Measurements from ENCODE around the gene ABAT.

The ABAT gene

DNA sequence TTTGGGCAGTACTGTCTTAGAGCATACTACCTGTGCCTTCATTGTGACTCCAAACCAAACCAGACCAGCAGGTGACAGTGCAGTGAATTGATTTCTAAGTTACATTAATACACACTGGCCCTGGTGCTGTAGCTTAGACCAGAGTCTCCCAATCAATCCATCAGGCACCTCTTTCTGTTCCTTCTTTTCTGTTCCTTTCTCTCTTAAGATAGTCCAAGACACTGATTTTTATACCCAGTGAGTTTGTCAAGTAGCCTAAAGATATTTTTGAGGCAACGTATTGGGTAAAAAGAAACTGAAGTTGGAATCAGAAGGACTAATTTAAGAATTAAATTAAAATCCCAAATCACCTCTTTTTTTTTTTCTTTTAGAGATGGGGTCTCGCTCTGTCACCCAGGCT, 43.1 kb downstream of the ABAT start:
- no peak for TF ChIP-seq CTCF (conservative IDR thresholded peaks at IDR 0.05; ENCODE audit: low read length)
- H3K4me3 ChIP-seq (ENCODE audit: low read length), result no peak overlapping the region
- DNase-seq (ENCODE audit: low read depth), result no peak

DNA sequence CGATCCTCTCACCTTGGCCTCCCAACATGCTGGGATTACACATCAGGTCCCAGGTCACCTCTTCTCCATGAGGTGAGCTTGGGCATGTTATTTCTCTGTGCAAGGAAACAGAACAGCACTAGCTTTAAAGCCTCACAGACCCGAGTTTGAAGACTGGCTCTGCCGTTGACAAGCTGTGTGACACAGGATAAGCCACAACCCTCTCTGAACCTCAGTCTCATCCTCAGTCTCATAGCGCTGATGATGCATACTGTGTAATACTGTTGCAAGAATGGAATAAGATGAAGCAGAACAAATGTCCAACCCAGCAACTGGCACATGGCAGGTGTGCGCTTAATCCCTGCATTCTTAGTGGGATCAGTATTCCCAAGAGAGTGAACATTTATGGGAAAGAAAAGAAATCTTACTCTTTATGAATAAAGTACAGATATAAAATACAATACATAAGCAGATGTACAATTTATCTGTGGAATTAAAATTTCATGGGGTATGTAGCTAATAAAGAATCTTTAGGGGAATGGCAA, 43.5 kb downstream of the ABAT start:
- DNase-seq (ENCODE audit: low read depth), result no peak
- no peak for TF ChIP-seq CTCF (conservative IDR thresholded peaks at IDR 0.05; ENCODE audit: low read length)
- no peak overlapping the region for H3K4me3 ChIP-seq (ENCODE audit: low read length)

GRCh38 chr16:8718851-8719680, 44.6 kb downstream of the ABAT start:
- DNase-seq (ENCODE audit: low read depth), result no peak
- no peak overlapping the region for H3K4me3 ChIP-seq (ENCODE audit: low read length)
- no peak for TF ChIP-seq CTCF (conservative IDR thresholded peaks at IDR 0.05; ENCODE audit: low read length)

DNA sequence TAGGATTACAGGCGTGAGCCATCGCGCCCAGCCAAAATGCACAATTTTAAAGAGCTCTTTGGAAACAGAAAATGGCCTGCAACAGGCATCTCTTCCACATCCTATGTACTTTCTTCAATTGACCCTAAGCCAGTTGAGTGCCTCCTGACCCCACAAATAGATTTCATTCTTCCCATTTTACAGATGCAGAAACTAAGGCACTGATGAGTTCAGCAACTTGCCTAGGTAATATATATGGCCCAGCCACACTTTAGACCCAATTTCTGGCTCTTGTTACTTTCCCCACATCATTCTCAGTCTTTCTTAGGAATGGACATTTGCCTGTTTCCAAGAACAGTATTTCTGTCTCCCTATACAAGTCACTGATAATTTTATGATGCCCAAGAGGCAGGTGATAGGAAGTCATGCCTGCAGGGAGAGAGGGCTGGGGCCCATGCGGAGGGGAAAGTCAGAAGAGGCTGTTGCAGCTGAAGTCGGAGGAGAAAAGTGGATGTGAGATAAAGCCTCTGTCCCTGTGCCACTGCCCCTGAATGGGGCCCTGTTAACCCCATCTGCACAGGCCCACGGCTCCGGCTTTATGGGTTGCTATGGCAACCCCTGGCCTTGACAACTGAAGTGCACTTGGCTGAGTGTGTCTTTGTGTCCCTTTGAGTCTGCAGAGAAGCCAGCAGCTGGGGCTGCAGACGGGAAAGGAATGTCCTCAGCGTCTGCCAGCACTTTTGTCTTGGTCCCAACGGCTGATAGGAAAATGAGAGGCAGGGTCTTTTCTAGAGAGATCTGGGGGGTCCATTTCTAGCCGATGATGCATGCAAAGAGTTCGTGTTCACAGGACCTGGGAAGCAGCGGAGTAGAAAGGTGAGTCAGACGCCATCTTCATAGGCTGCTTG, 45.9 kb downstream of the ABAT start:
- no peak for TF ChIP-seq CTCF (conservative IDR thresholded peaks at IDR 0.05; ENCODE audit: low read length)
- no peak for DNase-seq (ENCODE audit: low read depth)
- H3K4me3 ChIP-seq (ENCODE audit: low read length), result no peak overlapping the region

- no peak for DNase-seq (ENCODE audit: low read depth)
- no peak overlapping the region for H3K4me3 ChIP-seq (ENCODE audit: low read length)
- TF ChIP-seq CTCF (conservative IDR thresholded peaks at IDR 0.05; ENCODE audit: low read length), result no peak
Measured at GRCh38 chr16:8720967-8721308, 46.5 kb downstream of the ABAT start.

- H3K4me3 ChIP-seq (ENCODE audit: low read length), result no peak overlapping the region
- no peak for DNase-seq (ENCODE audit: low read depth)
- no peak for TF ChIP-seq CTCF (conservative IDR thresholded peaks at IDR 0.05; ENCODE audit: low read length)
Measured at GRCh38 chr16:8721336-8722024, 47.1 kb downstream of the ABAT start.

All from AG10803 (cell line).